ENCODE results near the gene VENTX.

- TF ChIP-seq CTCF (IDR thresholded peaks at IDR 0.05) (no peak), EZH2 (IDR thresholded peaks at IDR 0.05) (no peak), EZH2phosphoT487 (IDR thresholded peaks at IDR 0.05) (no peak)
Observed at GRCh38 chr10:133261726-133262325, 24.2 kb downstream of the VENTX start.

Measured in neural progenitor cell (in vitro differentiated cells).